ENCODE results near the gene CCDC33. TPM values are rescaled to one million over a fixed set of nuclear protein-coding genes. Genes with fewer than 3 reads are reported as not detected.

The CCDC33 gene
- total and polyA plus RNA-seq, 2 donors (not counting 3 experiments of a cell fraction or from before 2014, with no cell fraction given), result not detected

DNA sequence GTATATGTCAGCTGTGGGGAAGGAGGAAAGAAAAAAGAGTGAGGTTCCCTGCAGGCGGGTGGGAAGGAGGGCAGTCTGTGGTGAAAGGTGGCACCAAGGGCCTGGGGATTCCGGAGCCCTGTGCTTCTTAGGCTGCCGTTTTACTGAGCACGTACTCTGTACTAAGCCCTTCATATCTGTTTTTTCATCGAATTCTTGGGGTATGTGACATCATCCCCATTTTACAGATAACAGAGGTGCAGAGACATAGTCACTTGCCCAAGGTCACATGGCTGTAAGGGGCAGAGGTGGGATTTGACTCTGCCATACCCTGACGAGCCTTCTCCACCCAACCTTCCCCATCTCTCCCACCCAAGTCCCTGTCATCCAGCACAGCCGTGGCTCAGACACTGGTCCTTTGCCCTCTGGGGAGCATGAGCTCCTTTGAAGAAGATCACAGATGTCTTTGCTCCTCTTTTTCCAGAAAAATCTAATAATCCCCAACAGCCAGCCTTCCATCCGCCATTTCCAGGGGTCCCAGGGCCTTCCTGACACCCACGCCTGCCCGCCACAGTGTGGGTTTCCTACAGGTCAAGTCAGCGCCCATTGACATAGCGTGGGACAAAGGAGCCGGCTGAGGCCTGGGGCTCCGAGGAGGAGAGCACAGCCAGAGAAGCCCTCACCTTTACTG is 107.1 kb downstream of the CCDC33 start:
- H3K9ac ChIP-seq (replicated peaks; ENCODE audit: extremely low read depth, insufficient read depth, low read length), result no peak overlapping the region
- H2AFZ ChIP-seq (ENCODE audit: low read depth, low read length), result no peak overlapping the region
- no peaks in the 10 kb centered on the region for H3K36me3 ChIP-seq (ENCODE audit: control insufficient read depth in 2 of 2, extremely low read depth in 1 of 2, insufficient read depth in 2 of 2, low read length in 2 of 2)
- intact Hi-C loops (cut with micrococcal nuclease) (no loop called here), dilution Hi-C loops (cut with MboI; ENCODE audit: extremely low pct_ligation_motif_present, low sequenced_read_pairs) (no loop called here)
- TF ChIP-seq GATA2 (IDR thresholded peaks at IDR 0.05; ENCODE audit: insufficient read depth, insufficient read length, low read depth, low read length), result no peak
- TF ChIP-seq, protein P1, sequence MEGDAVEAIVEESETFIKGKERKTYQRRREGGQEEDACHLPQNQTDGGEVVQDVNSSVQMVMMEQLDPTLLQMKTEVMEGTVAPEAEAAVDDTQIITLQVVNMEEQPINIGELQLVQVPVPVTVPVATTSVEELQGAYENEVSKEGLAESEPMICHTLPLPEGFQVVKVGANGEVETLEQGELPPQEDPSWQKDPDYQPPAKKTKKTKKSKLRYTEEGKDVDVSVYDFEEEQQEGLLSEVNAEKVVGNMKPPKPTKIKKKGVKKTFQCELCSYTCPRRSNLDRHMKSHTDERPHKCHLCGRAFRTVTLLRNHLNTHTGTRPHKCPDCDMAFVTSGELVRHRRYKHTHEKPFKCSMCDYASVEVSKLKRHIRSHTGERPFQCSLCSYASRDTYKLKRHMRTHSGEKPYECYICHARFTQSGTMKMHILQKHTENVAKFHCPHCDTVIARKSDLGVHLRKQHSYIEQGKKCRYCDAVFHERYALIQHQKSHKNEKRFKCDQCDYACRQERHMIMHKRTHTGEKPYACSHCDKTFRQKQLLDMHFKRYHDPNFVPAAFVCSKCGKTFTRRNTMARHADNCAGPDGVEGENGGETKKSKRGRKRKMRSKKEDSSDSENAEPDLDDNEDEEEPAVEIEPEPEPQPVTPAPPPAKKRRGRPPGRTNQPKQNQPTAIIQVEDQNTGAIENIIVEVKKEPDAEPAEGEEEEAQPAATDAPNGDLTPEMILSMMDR (IDR thresholded peaks at IDR 0.05; ENCODE audit: extremely low read depth in 1 of 2, insufficient read depth in 1 of 2, low read depth in 1 of 2, low read length in 2 of 2), result no peak
- TF ChIP-seq FOS (IDR thresholded peaks at IDR 0.05; ENCODE audit: borderline replicate concordance, insufficient read depth, low read length), result no peak
- TF ChIP-seq JUN (IDR thresholded peaks at IDR 0.05; ENCODE audit: borderline replicate concordance, insufficient read depth, insufficient read length, low read depth), result no peak
- no peak for TF ChIP-seq POLR2AphosphoS5 (IDR thresholded peaks at IDR 0.05; ENCODE audit: insufficient read depth, low read depth, low read length)
- no peak for TF ChIP-seq MYC (IDR thresholded peaks at IDR 0.05; ENCODE audit: low read depth, low read length)
- TF ChIP-seq, protein P2, sequence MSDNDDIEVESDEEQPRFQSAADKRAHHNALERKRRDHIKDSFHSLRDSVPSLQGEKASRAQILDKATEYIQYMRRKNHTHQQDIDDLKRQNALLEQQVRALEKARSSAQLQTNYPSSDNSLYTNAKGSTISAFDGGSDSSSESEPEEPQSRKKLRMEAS (IDR thresholded peaks at IDR 0.05; ENCODE audit: insufficient read depth, insufficient read length), result no peak
- TF ChIP-seq POLR2A (IDR thresholded peaks at IDR 0.05; ENCODE audit: low read depth, low read length), result no peak
- TF ChIP-seq EZH2 (IDR thresholded peaks at IDR 0.05; ENCODE audit: borderline replicate concordance, low read depth, low read length, severe bottlenecking), result no peak
- no TSS peak for BruUV-seq (replicated peaks)
- no peaks in the 10 kb centered on the region for H3K9me3 ChIP-seq (replicated peaks; ENCODE audit: control insufficient read depth, insufficient read depth, low read length)
- ChIA-PET CTCF (no interaction called here), POLR2A (no interaction called here)
- peaks cover 11% of the 10 kb centered on the region for H3K4me1 ChIP-seq (ENCODE audit: control insufficient read depth, extremely low read depth, insufficient read depth, low read length)
- FAIRE-seq (no peak), DNase-seq (ENCODE audit: low read depth, low spot score) (no peak)
- H3K9me1 ChIP-seq (replicated peaks; ENCODE audit: control insufficient read depth, extremely low read depth, insufficient read depth, low read length), result no peaks in the 10 kb centered on the region
- H3K27ac ChIP-seq (ENCODE audit: insufficient read depth, low read depth, low read length), result no peak overlapping the region
- H3K27me3 ChIP-seq (ENCODE audit: control insufficient read depth in 2 of 2, insufficient read depth in 2 of 2, low read length in 2 of 2), result no peaks in the 10 kb centered on the region
- no peaks in the 10 kb centered on the region for H4K20me1 ChIP-seq (replicated peaks; ENCODE audit: control insufficient read depth, extremely low read depth, insufficient read depth, low read length)
- no peak overlapping the region for H3K4me3 ChIP-seq (replicated peaks in 1 of 3; ENCODE audit: insufficient read depth in 1 of 3, low read depth in 1 of 3, low read length in 3 of 3)
- H3K4me2 ChIP-seq (ENCODE audit: insufficient read depth, low read length), result no peak overlapping the region
- H3K79me2 ChIP-seq (ENCODE audit: control insufficient read depth, insufficient read depth, low read length), result no peaks in the 10 kb centered on the region

All from endothelial cell of umbilical vein (primary cell).